Natural killer cell treated with Interleukin-12 subunit alpha and Interleukin-12 subunit beta and Interleukin-15 and Interleukin-18, amount 100 ng/mL, for 72 hours (primary cell): ENCODE data around the gene RNF7. TPM values are rescaled to one million over a fixed set of nuclear protein-coding genes. Genes with fewer than 3 reads are reported as not detected.
A peak's percentile ranks its signal among the peaks of the same experiment; 100 is the strongest.
"Not testable (repeated sequence)": the region's sequence is repeated elsewhere in the genome, so short reads cannot be mapped to it uniquely, and the experiment has no call there.

Source experiments
- ATAC-seq, 2 donors: fragments of 150-1000 bp; cut with Tn5 transposase in 1 of 2; sonication (Bioruptor Pico), chemical (Tn5 transposase) in 1 of 2; 2 replicates each; pipeline ENCODE4 v1.10.0; 2021
- DNase-seq: peaks from one replicate; pipeline ENCODE4 v3.0.0; 2022; ENCODE audit warnings: low spot score
- H3K27ac Mint-ChIP-seq, 2 donors: 1 replicate in 1 of 2; 2 replicates in 1 of 2; pipeline ENCODE4 v1.8.0; 2022; ENCODE audit warnings: mixed read lengths in 2 of 2, mild to moderate bottlenecking in 1 of 2, moderate library complexity in 1 of 2
- H3K27me3 Mint-ChIP-seq, 2 donors: 1 replicate in 1 of 2; 2 replicates in 1 of 2; pipeline ENCODE4 v1.8.0; 2022; ENCODE audit warnings: mixed read lengths in 2 of 2
- H3K36me3 Mint-ChIP-seq: one replicate; pipeline ENCODE4 v1.8.0; 2022; ENCODE audit warnings: mixed read lengths
- H3K4me1 Mint-ChIP-seq, 2 donors: 1 replicate in 1 of 2; 2 replicates in 1 of 2; pipeline ENCODE4 v1.8.0; 2022; ENCODE audit warnings: low read depth in 2 of 2, mixed read lengths in 2 of 2, mild to moderate bottlenecking in 1 of 2
- H3K4me3 Mint-ChIP-seq: one replicate; pipeline ENCODE4 v1.8.0; 2022; ENCODE audit warnings: mixed read lengths
- H3K9me3 Mint-ChIP-seq: 2 replicates; pipeline ENCODE4 v1.8.0; 2022; ENCODE audit warnings: mixed read lengths
- total RNA-seq, 2 donors: library from RNA; stranded (reverse); gene quantifications; one replicate each; pipeline ENCODE4 v1.2.3, GENCODE V29; 2022

Gene RNF7
- total RNA-seq, 2 donors from 2014 or later: 66.3 to 82.8 TPM

- Mint-ChIP-seq H3K27ac (peak overlapping the region; percentile 94 to 97), H3K36me3 (peaks cover 15% of the 10 kb centered on the region), H3K4me1 (peaks cover 22 to 27% of the 10 kb centered on the region in 2 donors), H3K9me3 (no peaks in the 10 kb centered on the region), H3K27me3 (no peaks in the 10 kb centered on the region), H3K4me3 (peak overlapping the region; percentile 100)
- no peak for ATAC-seq
- no peak for DNase-seq
Measured at GRCh38 chr3:141740349-141740748, 2.3 kb downstream of the RNF7 start.

- Mint-ChIP-seq H3K4me3 (no peak overlapping the region), H3K9me3 (no peaks in the 10 kb centered on the region), H3K27ac (no peak overlapping the region), H3K27me3 (no peaks in the 10 kb centered on the region), H3K4me1 (peaks cover 24 to 27% of the 10 kb centered on the region in 2 donors), H3K36me3 (peaks cover 19% of the 10 kb centered on the region)
- no peak for DNase-seq
- no peak for ATAC-seq
Measured at GRCh38 chr3:141743305-141743704, 5.2 kb downstream of the RNF7 start.

- H3K27ac Mint-ChIP-seq: no peak overlapping the region
- H3K4me1 Mint-ChIP-seq: peaks cover 9 to 17% of the 10 kb centered on the region in 2 donors
- peaks cover 12% of the 10 kb centered on the region for H3K36me3 Mint-ChIP-seq
- no peaks in the 10 kb centered on the region for H3K9me3 Mint-ChIP-seq
- no peak for ATAC-seq
- no peak overlapping the region for H3K4me3 Mint-ChIP-seq
- H3K27me3 Mint-ChIP-seq: no peaks in the 10 kb centered on the region
- DNase-seq: no peak
Measured at GRCh38 chr3:141746962-141747361, 8.9 kb downstream of the RNF7 start.

GRCh38 chr3:141753399-141753798, 15.3 kb downstream of the RNF7 start:
- H3K36me3 Mint-ChIP-seq: no peaks in the 10 kb centered on the region
- no peak for DNase-seq
- no peaks in the 10 kb centered on the region for H3K9me3 Mint-ChIP-seq
- H3K4me1 Mint-ChIP-seq: no peaks in the 10 kb centered on the region
- no peak overlapping the region for H3K4me3 Mint-ChIP-seq
- ATAC-seq: no peak
- H3K27me3 Mint-ChIP-seq: no peaks in the 10 kb centered on the region
- no peak overlapping the region for H3K27ac Mint-ChIP-seq

GRCh38 chr3:141754032-141754431, 15.9 kb downstream of the RNF7 start:
- no peaks in the 10 kb centered on the region for H3K27me3 Mint-ChIP-seq
- no peaks in the 10 kb centered on the region for H3K4me1 Mint-ChIP-seq
- no peak overlapping the region for H3K4me3 Mint-ChIP-seq
- DNase-seq: no peak
- H3K27ac Mint-ChIP-seq: no peak overlapping the region
- no peaks in the 10 kb centered on the region for H3K36me3 Mint-ChIP-seq
- ATAC-seq: no peak
- no peaks in the 10 kb centered on the region for H3K9me3 Mint-ChIP-seq

- not testable (repeated sequence) for ATAC-seq
Measured at GRCh38 chr3:141762552-141762951, 24.5 kb downstream of the RNF7 start.

GRCh38 chr3:141763088-141763750, 25.1 kb downstream of the RNF7 start, which contains the start of gene GRK7:
TSS of gene GRK7 (plus strand) at chr3:141763408. CDS start at chr3:141778285, 14,877 bp downstream.
- Mint-ChIP-seq H3K27me3 (no peaks in the 10 kb centered on the region), H3K4me1 (no peaks in the 10 kb centered on the region), H3K36me3 (no peaks in the 10 kb centered on the region), H3K4me3 (no peak within 1 kb of the TSS), H3K9me3 (no peaks in the 10 kb centered on the region), H3K27ac (no peak within 1 kb of the TSS)
- ATAC-seq (no peak), DNase-seq (no peak)

More at GRCh38 chr3:141762552-141762951, 24.5 kb downstream of the RNF7 start:
- not testable (repeated sequence) for H3K36me3 Mint-ChIP-seq, H3K27me3 Mint-ChIP-seq, DNase-seq, H3K4me3 Mint-ChIP-seq, H3K4me1 Mint-ChIP-seq, H3K9me3 Mint-ChIP-seq, H3K27ac Mint-ChIP-seq

GRCh38 chr3:141764045-141764444, 25.9 kb downstream of the RNF7 start:
- H3K4me1 Mint-ChIP-seq: no peaks in the 10 kb centered on the region
- no peak overlapping the region for H3K4me3 Mint-ChIP-seq
- no peak overlapping the region for H3K27ac Mint-ChIP-seq
- DNase-seq (no peak), ATAC-seq (no peak)
- no peaks in the 10 kb centered on the region for H3K36me3 Mint-ChIP-seq
- peaks cover 0 to 4% of the 10 kb centered on the region in 2 donors for H3K27me3 Mint-ChIP-seq
- H3K9me3 Mint-ChIP-seq: no peaks in the 10 kb centered on the region

- Mint-ChIP-seq H3K4me1 (no peaks in the 10 kb centered on the region), H3K27me3 (peaks cover 0 to 4% of the 10 kb centered on the region in 2 donors), H3K27ac (no peak overlapping the region), H3K4me3 (no peak overlapping the region), H3K9me3 (no peaks in the 10 kb centered on the region), H3K36me3 (no peaks in the 10 kb centered on the region)
- DNase-seq: no peak
- peak in 1 of 2 donors; percentile 24 for ATAC-seq
Measured at GRCh38 chr3:141764465-141764864, 26.4 kb downstream of the RNF7 start.

GRCh38 chr3:141764986-141765385, 26.9 kb downstream of the RNF7 start:
- Mint-ChIP-seq H3K4me1 (no peaks in the 10 kb centered on the region), H3K4me3 (no peak overlapping the region), H3K27me3 (peaks cover 0 to 4% of the 10 kb centered on the region in 2 donors), H3K9me3 (no peaks in the 10 kb centered on the region), H3K27ac (no peak overlapping the region), H3K36me3 (no peaks in the 10 kb centered on the region)
- ATAC-seq (peak in 1 of 2 donors; percentile 36), DNase-seq (no peak)

- H3K4me1 Mint-ChIP-seq: no peaks in the 10 kb centered on the region
- ATAC-seq: peak in 1 of 2 donors; percentile 44
Measured at GRCh38 chr3:141767066-141767465, 29.0 kb downstream of the RNF7 start.

GRCh38 chr3:141769221-141769894, 31.3 kb downstream of the RNF7 start:
- H3K4me1 Mint-ChIP-seq: no peaks in the 10 kb centered on the region
- H3K27ac Mint-ChIP-seq: no peak overlapping the region
- ATAC-seq: no peak

More at GRCh38 chr3:141767066-141767465, 29.0 kb downstream of the RNF7 start:
- peaks cover 0 to 4% of the 10 kb centered on the region in 2 donors for H3K27me3 Mint-ChIP-seq
- DNase-seq: no peak
- no peaks in the 10 kb centered on the region for H3K36me3 Mint-ChIP-seq
- no peaks in the 10 kb centered on the region for H3K9me3 Mint-ChIP-seq
- H3K27ac Mint-ChIP-seq: no peak overlapping the region
- no peak overlapping the region for H3K4me3 Mint-ChIP-seq

GRCh38 chr3:141773676-141774075, 35.6 kb downstream of the RNF7 start:
- H3K9me3 Mint-ChIP-seq: no peaks in the 10 kb centered on the region
- ATAC-seq: no peak
- no peak for DNase-seq

More at GRCh38 chr3:141769221-141769894, 31.3 kb downstream of the RNF7 start:
- Mint-ChIP-seq H3K27me3 (peaks cover 0 to 4% of the 10 kb centered on the region in 2 donors), H3K4me3 (no peak overlapping the region), H3K9me3 (no peaks in the 10 kb centered on the region), H3K36me3 (no peaks in the 10 kb centered on the region)
- no peak for DNase-seq

GRCh38 chr3:141776376-141776775, 38.3 kb downstream of the RNF7 start:
- DNase-seq (no peak), ATAC-seq (no peak)
- Mint-ChIP-seq H3K27ac (no peak overlapping the region), H3K4me3 (no peak overlapping the region), H3K36me3 (no peaks in the 10 kb centered on the region), H3K27me3 (no peaks in the 10 kb centered on the region), H3K4me1 (no peaks in the 10 kb centered on the region), H3K9me3 (no peaks in the 10 kb centered on the region)

More at GRCh38 chr3:141773676-141774075, 35.6 kb downstream of the RNF7 start:
- no peak overlapping the region for H3K4me3 Mint-ChIP-seq
- H3K27me3 Mint-ChIP-seq: peaks cover 0 to 3% of the 10 kb centered on the region in 2 donors
- H3K36me3 Mint-ChIP-seq: no peaks in the 10 kb centered on the region
- H3K27ac Mint-ChIP-seq: no peak overlapping the region
- no peaks in the 10 kb centered on the region for H3K4me1 Mint-ChIP-seq
